ENCODE measurements around the gene TTC39B.

GRCh38 chr9:15310107-15310850 lies 3.3 kb upstream of the TTC39B start:
- TF ChIP-seq CTCF (IDR thresholded peaks at IDR 0.05; ENCODE audit: low read depth, low read length, missing input control) = no peak
- TF ChIP-seq HNF4A (conservative IDR thresholded peaks at IDR 0.05) = no peak
- TF ChIP-seq FOXA1 (IDR thresholded peaks at IDR 0.05) = no peak
- no peak for TF ChIP-seq REST (IDR thresholded peaks at IDR 0.05)
- no peak for TF ChIP-seq EGR1 (IDR thresholded peaks at IDR 0.05; ENCODE audit: low read depth in 2 of 2)
- TF ChIP-seq MAX (IDR thresholded peaks at IDR 0.05) = no peak
